ENCODE data around the gene SMPX.

GRCh38 chrX:21735768-21736127 is 22.2 kb downstream of the SMPX start:
- no peak for TF ChIP-seq CTCF (IDR thresholded peaks at IDR 0.05; ENCODE audit: insufficient read depth, low read length, poor library complexity, severe bottlenecking)
- no peak for TF ChIP-seq EZH2phosphoT487 (conservative IDR thresholded peaks at IDR 0.05; ENCODE audit: low read length)
